ENCODE measurements around the gene CYB5R3.
"Not testable (repeated sequence)": the region's sequence is repeated elsewhere in the genome, so short reads cannot be mapped to it uniquely, and the experiment has no call there.

- not testable (repeated sequence) for TF ChIP-seq CTCF, POLR2A (IDR thresholded peaks at IDR 0.05)
Measured at GRCh38 chr22:42677936-42678335, 28.7 kb upstream of the CYB5R3 start.
